ENCODE results near the gene MIPOL1.
A peak's percentile ranks its signal among the peaks of the same experiment; 100 is the strongest.
"Not testable (repeated sequence)": the region's sequence is repeated elsewhere in the genome, so short reads cannot be mapped to it uniquely, and the experiment has no call there.

Gene MIPOL1

GRCh38 chr14:37230551-37231194 is 32.9 kb downstream of the MIPOL1 start:
- DNase-seq: peak in 2 of 56 donors; percentile 3 to 59

GRCh38 chr14:37232907-37233481 is 35.3 kb downstream of the MIPOL1 start:
- no peak for DNase-seq

DNA sequence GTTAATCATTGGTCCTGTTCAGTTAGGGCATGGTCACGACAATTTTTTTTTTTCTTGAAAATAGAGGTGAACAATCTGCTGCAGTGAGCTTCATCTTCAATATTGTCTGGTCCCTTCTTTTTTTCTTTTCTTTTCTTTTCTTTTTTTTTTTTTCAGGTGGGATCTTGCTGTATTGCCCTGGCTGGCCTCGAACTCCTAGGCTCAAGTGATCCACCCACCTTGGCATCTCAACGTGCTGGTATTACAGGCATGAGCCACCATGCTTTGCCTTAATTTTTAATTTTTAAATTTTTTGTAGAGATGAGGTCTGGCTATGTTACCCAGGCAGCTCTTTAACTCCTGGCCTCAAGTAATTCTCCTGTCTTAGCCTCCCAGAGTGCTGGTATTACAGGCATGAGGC is 36.5 kb downstream of the MIPOL1 start:
- DNase-seq: no peak

DNA sequence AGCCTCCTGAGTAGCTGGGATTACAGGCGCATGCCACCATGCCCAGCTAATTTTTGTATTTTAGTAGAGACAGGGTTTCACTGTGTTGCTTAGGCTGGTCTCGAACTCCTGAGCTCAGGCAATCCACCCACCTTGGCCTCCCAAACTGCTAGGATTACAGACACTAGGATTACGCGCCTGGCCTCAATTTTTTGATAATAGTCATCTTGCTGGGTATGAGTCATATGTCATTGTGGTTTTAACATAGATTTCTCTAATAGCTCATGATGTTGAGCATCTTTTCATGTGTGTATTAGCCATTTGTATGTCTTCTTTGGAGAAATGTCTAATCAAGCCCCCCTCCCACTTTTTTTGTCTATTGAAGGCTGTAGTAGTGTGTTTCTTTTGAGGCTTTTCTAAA is 38.3 kb downstream of the MIPOL1 start:
- DNase-seq: not testable (repeated sequence)

- no peak for DNase-seq
Measured at GRCh38 chr14:37237094-37237493, 39.4 kb downstream of the MIPOL1 start.

GRCh38 chr14:37237735-37238200 is 40.0 kb downstream of the MIPOL1 start:
- no peak for DNase-seq

GRCh38 chr14:37241198-37241597 is 43.5 kb downstream of the MIPOL1 start:
- no peak for DNase-seq

- peak in 2 of 56 donors; percentile 1 to 16 for DNase-seq
Measured at GRCh38 chr14:37246427-37246829, 48.7 kb downstream of the MIPOL1 start.

GRCh38 chr14:37247791-37248461 is 50.2 kb downstream of the MIPOL1 start:
- DNase-seq: no peak

- DNase-seq: no peak
Measured at GRCh38 chr14:37251775-37252174, 54.0 kb downstream of the MIPOL1 start.

DNA sequence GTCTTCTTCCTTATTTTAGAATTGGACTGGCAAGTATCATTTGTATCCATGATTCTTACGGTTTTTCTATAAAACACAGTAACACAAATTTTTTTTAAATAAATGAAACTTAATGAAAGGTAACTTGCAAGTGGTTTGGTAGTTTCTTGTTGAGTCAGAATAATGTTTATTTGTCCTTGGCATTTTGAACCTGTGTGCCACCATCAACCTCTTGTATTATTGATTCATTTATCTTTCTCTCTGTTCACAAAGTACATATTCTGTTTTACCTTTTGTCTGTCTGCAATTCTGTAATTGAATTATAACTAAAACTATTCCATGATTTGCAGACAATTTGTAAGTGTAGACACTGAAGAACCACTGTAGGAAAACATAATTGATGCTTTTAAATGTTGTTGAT is 54.7 kb downstream of the MIPOL1 start:
- no peak for DNase-seq

DNA sequence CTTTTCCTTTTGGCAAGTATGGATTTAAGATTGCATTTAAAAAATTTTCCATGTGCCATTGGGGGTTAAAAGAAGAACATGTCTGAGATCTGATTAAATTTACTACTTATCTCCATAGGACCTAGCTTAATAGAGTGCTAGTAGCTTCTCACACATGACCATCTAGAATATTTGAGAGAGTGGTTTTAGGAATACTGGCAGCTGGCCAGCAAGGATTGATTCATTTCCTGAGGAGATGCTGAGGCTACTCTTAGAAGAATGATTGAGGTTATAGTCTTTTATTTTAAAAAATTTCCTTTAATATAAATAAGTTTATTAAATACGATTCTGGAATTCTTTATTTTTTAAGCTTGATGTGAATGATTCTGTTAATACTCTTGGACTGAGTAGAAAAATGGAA is 56.2 kb downstream of the MIPOL1 start:
- no peak for DNase-seq

DNA sequence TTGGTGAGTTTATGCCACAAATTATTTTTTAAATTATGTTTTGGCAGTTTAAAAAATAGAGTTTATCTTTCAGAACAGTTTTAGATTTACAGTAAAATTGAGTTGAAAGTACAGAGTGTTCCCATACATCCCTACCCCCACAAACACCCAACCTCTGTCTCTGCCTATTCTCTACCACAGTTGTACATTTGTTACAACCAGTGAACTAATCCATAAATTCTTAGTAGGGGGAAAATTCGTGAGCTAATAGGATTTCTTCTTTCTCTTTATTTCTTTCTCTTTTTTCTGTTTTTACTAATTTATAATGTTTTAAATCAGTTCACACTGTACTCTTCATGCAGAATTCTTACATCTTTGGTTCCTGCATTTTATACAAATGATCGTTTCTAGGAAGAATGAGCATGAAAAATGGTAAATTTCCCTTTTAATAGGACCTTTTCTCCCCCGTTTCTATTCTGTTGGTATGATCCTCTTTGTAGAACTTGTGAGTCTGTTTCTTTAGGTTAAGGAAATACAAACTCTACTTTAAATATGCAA is 56.7 kb downstream of the MIPOL1 start:
- no peak for DNase-seq

- DNase-seq: no peak
Measured at GRCh38 chr14:37257501-37258070, 59.8 kb downstream of the MIPOL1 start.

GRCh38 chr14:37262649-37263048 is 64.9 kb downstream of the MIPOL1 start:
- DNase-seq: no peak

DNA sequence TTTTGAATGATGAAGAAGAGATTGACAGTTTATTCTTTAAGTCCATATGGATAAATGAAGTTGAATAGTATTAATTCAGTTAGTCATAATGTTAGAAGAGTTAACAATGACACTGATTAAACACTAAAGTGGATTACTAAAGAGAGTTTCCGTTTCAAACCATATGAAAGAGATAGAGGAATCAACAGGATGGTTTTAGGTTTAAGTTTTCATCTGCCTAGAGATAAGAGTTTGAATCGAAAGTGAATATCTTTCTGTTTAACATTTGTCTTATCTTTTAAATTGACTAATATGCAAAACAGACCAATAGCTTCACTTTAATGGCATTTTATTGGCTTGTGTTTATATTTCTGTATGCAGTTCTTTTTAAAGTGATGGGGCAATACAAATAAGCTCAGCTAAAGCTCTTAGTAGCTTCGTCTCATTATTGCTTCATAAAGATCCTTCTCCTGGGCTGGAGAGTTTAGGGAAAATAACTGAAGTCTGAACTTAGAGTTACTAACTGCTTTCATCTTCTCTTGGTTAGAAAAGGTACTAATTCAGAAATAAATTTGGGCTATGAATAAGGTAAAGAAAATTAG is 66.0 kb downstream of the MIPOL1 start:
- DNase-seq: no peak

GRCh38 chr14:37268788-37269187 is 71.1 kb downstream of the MIPOL1 start:
- DNase-seq: no peak

DNA sequence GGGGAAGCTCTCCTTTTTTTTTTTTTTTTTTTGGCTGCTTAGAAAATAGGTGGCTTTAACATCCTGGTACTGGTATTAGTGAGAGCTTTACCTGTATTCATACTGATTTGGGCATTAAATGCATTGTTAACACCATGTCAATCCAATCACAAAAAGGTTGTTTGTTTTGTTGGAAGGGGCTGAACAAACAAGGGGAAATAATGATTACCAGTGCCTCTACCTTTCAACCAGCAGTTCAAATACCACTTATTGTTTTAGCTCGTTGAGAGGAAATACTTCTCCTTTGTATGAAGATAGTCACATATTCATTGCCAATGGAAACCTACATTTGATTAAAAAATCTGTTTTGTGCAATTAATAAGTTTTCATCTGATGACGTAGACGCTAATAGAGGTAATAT is 72.9 kb downstream of the MIPOL1 start:
- DNase-seq: no peak

- DNase-seq: no peak
Measured at GRCh38 chr14:37272569-37272968, 74.8 kb downstream of the MIPOL1 start.

DNA sequence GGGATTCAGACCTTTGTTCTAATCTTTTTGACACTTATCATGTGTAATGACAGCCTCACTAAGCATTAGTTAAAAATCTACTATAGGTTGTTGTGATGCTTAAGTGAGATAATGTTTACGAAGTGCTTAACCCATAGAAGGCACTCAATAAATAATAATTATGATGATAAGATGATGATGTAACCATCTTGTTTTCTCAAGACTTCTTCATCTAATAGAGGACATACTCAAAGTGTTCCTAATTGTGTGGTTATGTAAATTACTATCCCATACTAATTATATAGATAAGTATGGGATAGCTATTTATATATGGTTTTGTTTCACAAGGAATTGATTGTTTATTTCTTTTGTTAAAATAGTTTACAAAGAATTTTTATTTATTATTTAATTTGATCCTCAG is 76.9 kb downstream of the MIPOL1 start:
- no peak for DNase-seq

DNA sequence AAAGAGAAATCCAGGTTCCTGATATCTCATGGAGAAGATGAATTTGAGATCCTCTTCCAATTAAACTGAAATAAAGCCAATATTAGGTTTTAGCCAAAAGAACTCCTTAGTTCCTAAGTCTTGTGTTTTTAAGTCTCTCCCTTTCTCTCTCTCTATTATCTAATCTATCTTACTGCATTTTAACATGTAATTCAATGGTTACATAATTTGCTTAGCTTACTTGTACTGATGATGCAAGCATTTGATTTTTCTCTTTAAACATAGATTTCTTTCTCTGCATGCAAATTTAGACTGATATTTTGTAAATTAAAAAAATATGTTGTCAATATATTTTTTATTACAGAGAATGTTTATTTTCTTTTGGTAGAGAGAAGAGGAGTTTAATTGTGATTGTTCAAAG is 78.2 kb downstream of the MIPOL1 start:
- no peak for DNase-seq
